Natural killer cell (primary cell): ENCODE measurements around the gene ZC3HAV1L. TPM values are rescaled to one million over a fixed set of nuclear protein-coding genes. Genes with fewer than 3 reads are reported as not detected.

ENCODE experiments used
- ATAC-seq, 3 donors: fragments of 150-1000 bp in 2 of 3; fragments of 200-7000 bp in 1 of 3; cut with Tn5 transposase; 1 replicate in 1 of 3; 2 replicates in 2 of 3; pipeline ENCODE4 v1.10.0; 2021; ENCODE audit warnings: mild to moderate bottlenecking in 2 of 3, moderate library complexity in 2 of 3
- DNase-seq, 2 donors: peaks; one replicate each; pipeline versions ENCODE4 v3.0.0 to v3.0.0-alpha.2; 2013 to 2021; ENCODE audit warnings: mixed read lengths in 1 of 2
- H3K27ac ChIP-seq: one replicate; pipeline ENCODE4 v1.5.1; 2013; ENCODE audit warnings: mild to moderate bottlenecking, low read length
- H3K27me3 ChIP-seq: one replicate; pipeline ENCODE4 v1.6.1; 2013; ENCODE audit warnings: low read length; ENCODE audit not compliant: control insufficient read depth, insufficient read depth
- H3K36me3 ChIP-seq: one replicate; pipeline ENCODE4 v1.6.1; 2013; ENCODE audit warnings: low read length; ENCODE audit not compliant: control insufficient read depth, insufficient read depth
- H3K4me1 ChIP-seq: one replicate; pipeline ENCODE4 v1.6.1; 2013; ENCODE audit warnings: low read length; ENCODE audit not compliant: control insufficient read depth, insufficient read depth
- H3K4me3 ChIP-seq: one replicate; pipeline ENCODE4 v1.5.1; 2013; ENCODE audit warnings: low read length
- H3K9me3 ChIP-seq: one replicate; pipeline ENCODE4 v1.6.1; 2013; ENCODE audit warnings: low read length; ENCODE audit not compliant: control insufficient read depth, insufficient read depth
- H3K27ac Mint-ChIP-seq, 2 donors: one replicate each; pipeline ENCODE4 v1.8.0; 2022; ENCODE audit warnings: mild to moderate bottlenecking in 2 of 2, mixed read lengths in 2 of 2, moderate library complexity in 1 of 2
- H3K27me3 Mint-ChIP-seq, 2 donors: one replicate each; pipeline ENCODE4 v1.8.0; 2022; ENCODE audit warnings: low read depth in 2 of 2, mixed read lengths in 2 of 2
- H3K36me3 Mint-ChIP-seq: one replicate; pipeline ENCODE4 v1.8.0; 2022; ENCODE audit warnings: mixed read lengths
- H3K4me1 Mint-ChIP-seq, 2 donors: one replicate each; pipeline ENCODE4 v1.8.0; 2022; ENCODE audit warnings: mixed read lengths in 2 of 2
- H3K4me3 Mint-ChIP-seq: one replicate; pipeline ENCODE4 v1.8.0; 2022; ENCODE audit warnings: mild to moderate bottlenecking, moderate library complexity, mixed read lengths
- H3K9me3 Mint-ChIP-seq, 2 donors: one replicate each; pipeline ENCODE4 v1.8.0; 2022; ENCODE audit warnings: mixed read lengths in 2 of 2
- CTCF ChIP-seq: fragments of 200-600 bp; IDR thresholded peaks from one replicate; pipeline ENCODE4 v1.8.0; 2022; ENCODE audit warnings: antibody characterized with exemption
- WGBS: methylation state at CpG from one replicate; pipeline ENCODE4 v1.1.7; 2013; ENCODE audit warnings: missing lambda C conversion rate; ENCODE audit not compliant: insufficient coverage; 5-methylcytosine and 5-hydroxymethylcytosine counted together
- intact Hi-C: fragments of 100-400 bp; cut with micrococcal nuclease; formaldehyde crosslinking; loops from one replicate; pipeline ENCODE4 v1.14.2; 2022
- total RNA-seq, 4 donors: library from RNA; stranded (reverse); fragments of 120-200 nt in 1 of 4; gene quantifications; one replicate each; pipeline versions ENCODE4 v1.2.3 to v1.2.4, GENCODE V29; 2013 to 2022

ZC3HAV1L gene
- total RNA-seq, 3 donors from 2014 or later (not counting 1 experiment from before 2014, with no cell fraction given): 0.75 to 2.3 (median 1.1) TPM

- H3K27ac Mint-ChIP-seq: peak overlapping the region; percentile 67 to 78
- H3K27me3 Mint-ChIP-seq: no peaks in the 10 kb centered on the region
- DNase-seq: no peak
Observed at GRCh38 chr7:139075871-139076686, 40.2 kb upstream of the ZC3HAV1L start.

DNA sequence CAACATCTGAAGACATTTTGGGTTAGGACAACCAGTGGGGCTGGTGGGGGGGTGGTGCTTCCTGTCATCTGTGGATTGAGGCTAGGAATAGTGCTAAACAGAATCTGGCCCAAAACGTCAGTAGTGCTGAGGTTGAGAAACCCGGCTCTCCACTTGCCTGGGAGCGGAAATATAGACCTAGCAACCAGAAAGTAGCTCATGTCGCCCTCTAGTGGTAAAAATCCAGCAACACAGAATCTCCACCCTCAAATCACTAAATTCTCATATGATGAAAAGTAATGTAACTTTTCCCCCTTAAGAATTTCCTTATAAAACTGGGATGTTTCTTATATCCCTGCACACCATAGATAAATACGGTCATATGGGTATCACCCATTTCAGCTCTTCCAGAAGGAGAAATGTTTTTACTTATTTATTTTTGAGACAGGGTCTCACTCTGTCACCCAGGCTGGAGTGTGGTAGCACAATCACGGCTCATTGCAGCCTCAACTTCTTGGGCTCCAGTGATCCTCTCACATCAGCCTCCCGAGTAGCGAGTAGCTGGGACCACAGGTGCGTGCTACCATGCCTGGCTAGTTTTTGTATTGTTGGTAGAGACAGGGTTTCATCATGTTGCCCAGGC, 39.3 kb upstream of the ZC3HAV1L start:
- H3K4me1 Mint-ChIP-seq: peaks cover 43 to 54% of the 10 kb centered on the region in 2 donors
- WGBS: 44% methylated on average over 8 of the region's 9 CpGs

More at GRCh38 chr7:139075871-139076686, 40.2 kb upstream of the ZC3HAV1L start:
- intact Hi-C loops: loop anchor here (1.0 kb wide), 4 partner anchors 9 to 190 kb away; no protein-coding TSS in a partner anchor
- H3K4me3 ChIP-seq: no peak overlapping the region
- no peak for ATAC-seq
- H3K27ac ChIP-seq: no peak overlapping the region
- no peaks in the 10 kb centered on the region for H3K27me3 ChIP-seq
- peaks cover 27% of the 10 kb centered on the region for H3K4me1 ChIP-seq
- Mint-ChIP-seq H3K4me1 (peaks cover 52 to 63% of the 10 kb centered on the region in 2 donors), H3K9me3 (no peaks in the 10 kb centered on the region), H3K36me3 (peaks cover 36% of the 10 kb centered on the region), H3K4me3 (no peak overlapping the region)
- no peaks in the 10 kb centered on the region for H3K9me3 ChIP-seq
- TF ChIP-seq CTCF: no peak
- peaks cover 86% of the 10 kb centered on the region for H3K36me3 ChIP-seq
- 91% methylated on average over 11 of the region's 11 CpGs for WGBS

GRCh38 chr7:139072796-139073195, 37.0 kb upstream of the ZC3HAV1L start:
- peaks cover 30% of the 10 kb centered on the region for H3K4me1 ChIP-seq
- H3K9me3 ChIP-seq: no peaks in the 10 kb centered on the region
- no peak for TF ChIP-seq CTCF
- H3K36me3 ChIP-seq: peaks cover 76% of the 10 kb centered on the region
- peak overlapping the region; percentile 43 for H3K27ac ChIP-seq
- Mint-ChIP-seq H3K27ac (peak overlapping the region; percentile 86 to 89), H3K4me3 (peak overlapping the region; percentile 89), H3K27me3 (no peaks in the 10 kb centered on the region), H3K36me3 (peaks cover 12% of the 10 kb centered on the region), H3K9me3 (no peaks in the 10 kb centered on the region), H3K4me1 (peaks cover 25 to 45% of the 10 kb centered on the region in 2 donors)
- DNase-seq (no peak), ATAC-seq (no peak)
- intact Hi-C loops: loop anchor here (5.0 kb wide), 1 partner anchor 35 kb away; the partner anchor contains the start of gene ZC3HAV1
- no peaks in the 10 kb centered on the region for H3K27me3 ChIP-seq
- no peak overlapping the region for H3K4me3 ChIP-seq
- 40% methylated on average over 7 of the region's 8 CpGs for WGBS

More for the DNA sequence above, 39.3 kb upstream of the ZC3HAV1L start:
- Histone ChIP-seq H3K4me1 (peaks cover 30% of the 10 kb centered on the region), H3K4me3 (no peak overlapping the region), H3K27ac (peak overlapping the region; percentile 66), H3K9me3 (no peaks in the 10 kb centered on the region), H3K27me3 (no peaks in the 10 kb centered on the region), H3K36me3 (peaks cover 77% of the 10 kb centered on the region)
- peak overlapping the region; percentile 17 for H3K4me3 Mint-ChIP-seq
- intact Hi-C loops: loop anchor here (1.0 kb wide), 4 partner anchors 10 to 189 kb away; no protein-coding TSS in a partner anchor
- peaks cover 27% of the 10 kb centered on the region for H3K36me3 Mint-ChIP-seq
- DNase-seq: peak; percentile 48 to 92
- H3K9me3 Mint-ChIP-seq: no peaks in the 10 kb centered on the region
- peak; percentile 85 for TF ChIP-seq CTCF
- H3K27ac Mint-ChIP-seq: peak overlapping the region; percentile 78 to 83
- ATAC-seq: peak; percentile 81 to 87 (median 82)
- H3K27me3 Mint-ChIP-seq: no peaks in the 10 kb centered on the region
